ENCODE measurements around the gene TAGLN. TPM values are rescaled to one million over a fixed set of nuclear protein-coding genes. Genes with fewer than 3 reads are reported as not detected.

Gene TAGLN
- total and polyA plus RNA-seq, 2 of the 8 experiments (the other 6 are each of a cell fraction or from before 2014, with no cell fraction given) = 140 to 300 TPM

DNA sequence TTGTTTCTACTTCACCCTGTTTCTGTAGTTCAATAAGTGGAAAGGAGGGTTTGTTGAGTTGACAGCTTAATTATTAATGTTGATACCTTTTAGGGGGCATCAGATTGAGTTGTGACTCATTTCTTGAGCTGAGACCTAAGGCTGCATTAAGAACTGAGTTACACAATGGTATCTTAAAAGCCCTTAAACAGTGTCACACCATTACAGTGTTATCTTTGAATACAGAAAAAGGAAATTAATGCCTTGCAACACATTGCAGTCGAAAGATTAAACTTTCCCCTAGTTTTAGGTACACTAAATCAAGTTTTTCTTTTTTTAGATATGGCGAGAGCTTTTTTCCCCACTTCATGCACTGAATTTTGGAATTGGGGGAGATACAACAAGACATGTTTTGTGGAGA is 38.3 kb upstream of the TAGLN start (continued):
- TF ChIP-seq, protein P1, sequence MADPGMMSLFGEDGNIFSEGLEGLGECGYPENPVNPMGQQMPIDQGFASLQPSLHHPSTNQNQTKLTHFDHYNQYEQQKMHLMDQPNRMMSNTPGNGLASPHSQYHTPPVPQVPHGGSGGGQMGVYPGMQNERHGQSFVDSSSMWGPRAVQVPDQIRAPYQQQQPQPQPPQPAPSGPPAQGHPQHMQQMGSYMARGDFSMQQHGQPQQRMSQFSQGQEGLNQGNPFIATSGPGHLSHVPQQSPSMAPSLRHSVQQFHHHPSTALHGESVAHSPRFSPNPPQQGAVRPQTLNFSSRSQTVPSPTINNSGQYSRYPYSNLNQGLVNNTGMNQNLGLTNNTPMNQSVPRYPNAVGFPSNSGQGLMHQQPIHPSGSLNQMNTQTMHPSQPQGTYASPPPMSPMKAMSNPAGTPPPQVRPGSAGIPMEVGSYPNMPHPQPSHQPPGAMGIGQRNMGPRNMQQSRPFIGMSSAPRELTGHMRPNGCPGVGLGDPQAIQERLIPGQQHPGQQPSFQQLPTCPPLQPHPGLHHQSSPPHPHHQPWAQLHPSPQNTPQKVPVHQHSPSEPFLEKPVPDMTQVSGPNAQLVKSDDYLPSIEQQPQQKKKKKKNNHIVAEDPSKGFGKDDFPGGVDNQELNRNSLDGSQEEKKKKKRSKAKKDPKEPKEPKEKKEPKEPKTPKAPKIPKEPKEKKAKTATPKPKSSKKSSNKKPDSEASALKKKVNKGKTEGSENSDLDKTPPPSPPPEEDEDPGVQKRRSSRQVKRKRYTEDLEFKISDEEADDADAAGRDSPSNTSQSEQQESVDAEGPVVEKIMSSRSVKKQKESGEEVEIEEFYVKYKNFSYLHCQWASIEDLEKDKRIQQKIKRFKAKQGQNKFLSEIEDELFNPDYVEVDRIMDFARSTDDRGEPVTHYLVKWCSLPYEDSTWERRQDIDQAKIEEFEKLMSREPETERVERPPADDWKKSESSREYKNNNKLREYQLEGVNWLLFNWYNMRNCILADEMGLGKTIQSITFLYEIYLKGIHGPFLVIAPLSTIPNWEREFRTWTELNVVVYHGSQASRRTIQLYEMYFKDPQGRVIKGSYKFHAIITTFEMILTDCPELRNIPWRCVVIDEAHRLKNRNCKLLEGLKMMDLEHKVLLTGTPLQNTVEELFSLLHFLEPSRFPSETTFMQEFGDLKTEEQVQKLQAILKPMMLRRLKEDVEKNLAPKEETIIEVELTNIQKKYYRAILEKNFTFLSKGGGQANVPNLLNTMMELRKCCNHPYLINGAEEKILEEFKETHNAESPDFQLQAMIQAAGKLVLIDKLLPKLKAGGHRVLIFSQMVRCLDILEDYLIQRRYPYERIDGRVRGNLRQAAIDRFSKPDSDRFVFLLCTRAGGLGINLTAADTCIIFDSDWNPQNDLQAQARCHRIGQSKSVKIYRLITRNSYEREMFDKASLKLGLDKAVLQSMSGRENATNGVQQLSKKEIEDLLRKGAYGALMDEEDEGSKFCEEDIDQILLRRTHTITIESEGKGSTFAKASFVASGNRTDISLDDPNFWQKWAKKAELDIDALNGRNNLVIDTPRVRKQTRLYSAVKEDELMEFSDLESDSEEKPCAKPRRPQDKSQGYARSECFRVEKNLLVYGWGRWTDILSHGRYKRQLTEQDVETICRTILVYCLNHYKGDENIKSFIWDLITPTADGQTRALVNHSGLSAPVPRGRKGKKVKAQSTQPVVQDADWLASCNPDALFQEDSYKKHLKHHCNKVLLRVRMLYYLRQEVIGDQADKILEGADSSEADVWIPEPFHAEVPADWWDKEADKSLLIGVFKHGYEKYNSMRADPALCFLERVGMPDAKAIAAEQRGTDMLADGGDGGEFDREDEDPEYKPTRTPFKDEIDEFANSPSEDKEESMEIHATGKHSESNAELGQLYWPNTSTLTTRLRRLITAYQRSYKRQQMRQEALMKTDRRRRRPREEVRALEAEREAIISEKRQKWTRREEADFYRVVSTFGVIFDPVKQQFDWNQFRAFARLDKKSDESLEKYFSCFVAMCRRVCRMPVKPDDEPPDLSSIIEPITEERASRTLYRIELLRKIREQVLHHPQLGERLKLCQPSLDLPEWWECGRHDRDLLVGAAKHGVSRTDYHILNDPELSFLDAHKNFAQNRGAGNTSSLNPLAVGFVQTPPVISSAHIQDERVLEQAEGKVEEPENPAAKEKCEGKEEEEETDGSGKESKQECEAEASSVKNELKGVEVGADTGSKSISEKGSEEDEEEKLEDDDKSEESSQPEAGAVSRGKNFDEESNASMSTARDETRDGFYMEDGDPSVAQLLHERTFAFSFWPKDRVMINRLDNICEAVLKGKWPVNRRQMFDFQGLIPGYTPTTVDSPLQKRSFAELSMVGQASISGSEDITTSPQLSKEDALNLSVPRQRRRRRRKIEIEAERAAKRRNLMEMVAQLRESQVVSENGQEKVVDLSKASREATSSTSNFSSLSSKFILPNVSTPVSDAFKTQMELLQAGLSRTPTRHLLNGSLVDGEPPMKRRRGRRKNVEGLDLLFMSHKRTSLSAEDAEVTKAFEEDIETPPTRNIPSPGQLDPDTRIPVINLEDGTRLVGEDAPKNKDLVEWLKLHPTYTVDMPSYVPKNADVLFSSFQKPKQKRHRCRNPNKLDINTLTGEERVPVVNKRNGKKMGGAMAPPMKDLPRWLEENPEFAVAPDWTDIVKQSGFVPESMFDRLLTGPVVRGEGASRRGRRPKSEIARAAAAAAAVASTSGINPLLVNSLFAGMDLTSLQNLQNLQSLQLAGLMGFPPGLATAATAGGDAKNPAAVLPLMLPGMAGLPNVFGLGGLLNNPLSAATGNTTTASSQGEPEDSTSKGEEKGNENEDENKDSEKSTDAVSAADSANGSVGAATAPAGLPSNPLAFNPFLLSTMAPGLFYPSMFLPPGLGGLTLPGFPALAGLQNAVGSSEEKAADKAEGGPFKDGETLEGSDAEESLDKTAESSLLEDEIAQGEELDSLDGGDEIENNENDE (IDR thresholded peaks at IDR 0.05; ENCODE audit: insufficient replicate concordance, low read length) = no peak
- TF ChIP-seq POLR2A (IDR thresholded peaks at IDR 0.05; ENCODE audit: control extremely low read depth in 1 of 2, low read depth in 2 of 2, low read length in 2 of 2) = no peak
- no peak for TF ChIP-seq SRF (IDR thresholded peaks at IDR 0.05; ENCODE audit: low read depth, low read length)
